Gastrocnemius medialis (tissue), 4 donors: ENCODE measurements around the gene CXXC5. TPM values are rescaled to one million over a fixed set of nuclear protein-coding genes. Genes with fewer than 3 reads are reported as not detected.
"Not testable (repeated sequence)": the region's sequence is repeated elsewhere in the genome, so short reads cannot be mapped to it uniquely, and the experiment has no call there.

Experiments
- ATAC-seq, 2 donors: fragments of 150-250 bp; one replicate each; pipeline ENCODE4 v1.9.1; 2016
- DNase-seq, 2 donors: peaks; one replicate each; pipeline ENCODE4 v3.0.0-alpha.2; 2019
- H3K27ac ChIP-seq, 4 donors: fragments of 200-600 bp; sonication (generic); 1 replicate in 1 of 4; 2 replicates in 3 of 4; pipeline ENCODE4 v1.5.1; 2016 to 2018; ENCODE audit warnings: mild to moderate bottlenecking in 2 of 4, moderate library complexity in 1 of 4
- H3K27me3 ChIP-seq, 3 donors: fragments of 200-600 bp; sonication (generic) in 2 of 3; 1 replicate in 1 of 3; 2 replicates in 2 of 3; pipeline versions ENCODE4 v1.5.1 to v1.6.0; 2016 to 2019; ENCODE audit warnings: mild to moderate bottlenecking in 1 of 3, moderate library complexity in 1 of 3
- H3K36me3 ChIP-seq, 2 donors: fragments of 200-600 bp; sonication (generic) in 1 of 2; one replicate each; pipeline ENCODE4 v1.5.1; 2017 to 2018
- H3K4me1 ChIP-seq, 2 donors: fragments of 200-600 bp; sonication (generic) in 1 of 2; one replicate each; pipeline ENCODE4 v1.5.1; 2016 to 2017; ENCODE audit warnings: mild to moderate bottlenecking in 2 of 2
- H3K4me3 ChIP-seq, 4 donors: fragments of 200-600 bp; sonication (generic) in 3 of 4; 1 replicate in 1 of 4; 2 replicates in 3 of 4; pipeline ENCODE4 v1.5.1; 2016 to 2019; ENCODE audit warnings: mild to moderate bottlenecking in 2 of 4
- H3K9me3 ChIP-seq, 3 donors: fragments of 200-600 bp; sonication (generic) in 2 of 3; 1 replicate in 1 of 3; 2 replicates in 2 of 3; pipeline ENCODE4 v1.5.1; 2016 to 2019
- CTCF ChIP-seq, 5 experiments: fragments of 450-650 bp in 3 of 5; fragments of 200-600 bp in 2 of 5; sonication (generic) in 2 of 5; IDR thresholded peaks in 4 of 5; conservative IDR thresholded peaks in 1 of 5; 1 replicate in 4 of 5; 2 replicates in 1 of 5; pipeline ENCODE4 v1.5.1; 2016 to 2019; ENCODE audit warnings: antibody characterized with exemption in 5 of 5, mild to moderate bottlenecking in 3 of 5, moderate library complexity in 3 of 5
- POLR2A ChIP-seq, 2 donors: fragments of 450-650 bp; IDR thresholded peaks; one replicate each; pipeline ENCODE4 v1.6.1; 2017; ENCODE audit warnings: antibody characterized with exemption in 2 of 2, mild to moderate bottlenecking in 2 of 2, moderate library complexity in 2 of 2
- in situ Hi-C, 4 donors: fragments of 200-750 bp; cut with MboI; loops; one replicate each; pipeline versions ENCODE4 v1.15.0 to v1.8.0; 2017; ENCODE audit warnings: low sequenced_read_pairs in 4 of 4
- intact Hi-C: fragments of 100-400 bp; cut with DNase I; formaldehyde crosslinking; loops from one replicate; pipeline ENCODE4 v1.15.1; 2023; ENCODE audit warnings: low total_unique reads
- total RNA-seq, 4 donors: library from RNA; depleted of rRNA; stranded (reverse); fragments of >200 nt; gene quantifications; one replicate each; pipeline versions ENCODE4 v1.1.0 to v1.2.3, GENCODE V29; 2016

CXXC5 gene
- total RNA-seq, 4 donors from 2014 or later = 38.5 to 83.8 (median 60.9) TPM

GRCh38 chr5:139712412-139712811, 64.3 kb downstream of the CXXC5 start:
- intact Hi-C loops (no loop called here), in situ Hi-C loops (no loop called here)
- Histone ChIP-seq H3K27ac (no peak overlapping the region), H3K27me3 (peaks cover 0 to 17% (median 4%) of the 10 kb centered on the region in 3 donors), H3K4me1 (peaks cover 8 to 25% of the 10 kb centered on the region in 2 donors), H3K4me3 (no peak overlapping the region), H3K36me3 (no peaks in the 10 kb centered on the region), H3K9me3 (no peaks in the 10 kb centered on the region)
- TF ChIP-seq CTCF (IDR thresholded peaks at IDR 0.05 in 4 of 5, conservative IDR thresholded peaks at IDR 0.05 in 1 of 5) (no peak), POLR2A (IDR thresholded peaks at IDR 0.05) (no peak)
- DNase-seq (no peak), ATAC-seq (no peak)

GRCh38 chr5:139713898-139714297, 65.7 kb downstream of the CXXC5 start:
- peaks cover 0 to 13% (median 4%) of the 10 kb centered on the region in 3 donors for H3K27me3 ChIP-seq
- H3K9me3 ChIP-seq, DNase-seq, H3K36me3 ChIP-seq, intact Hi-C loops, H3K27ac ChIP-seq, ATAC-seq, H3K4me3 ChIP-seq, in situ Hi-C loops: not testable (repeated sequence)
- H3K4me1 ChIP-seq = peaks cover 8 to 21% of the 10 kb centered on the region in 2 donors

GRCh38 chr5:139717221-139717620, 69.1 kb downstream of the CXXC5 start:
- in situ Hi-C loops (no loop called here), intact Hi-C loops (no loop called here)
- H3K27ac ChIP-seq = no peak overlapping the region
- H3K9me3 ChIP-seq = no peaks in the 10 kb centered on the region
- no peaks in the 10 kb centered on the region for H3K27me3 ChIP-seq
- DNase-seq = no peak
- H3K4me1 ChIP-seq = no peaks in the 10 kb centered on the region
- H3K36me3 ChIP-seq = no peaks in the 10 kb centered on the region
- no peak overlapping the region for H3K4me3 ChIP-seq
- TF ChIP-seq CTCF (IDR thresholded peaks at IDR 0.05 in 4 of 5, conservative IDR thresholded peaks at IDR 0.05 in 1 of 5) (no peak), POLR2A (IDR thresholded peaks at IDR 0.05) (no peak)
- ATAC-seq = no peak

- H3K27me3 ChIP-seq, H3K4me3 ChIP-seq, H3K27ac ChIP-seq, ATAC-seq, H3K36me3 ChIP-seq, intact Hi-C loops, in situ Hi-C loops, H3K4me1 ChIP-seq, H3K9me3 ChIP-seq, DNase-seq: not testable (repeated sequence)
Observed at GRCh38 chr5:139718403-139718802, 70.3 kb downstream of the CXXC5 start.

- not testable (repeated sequence) for ATAC-seq
Observed at GRCh38 chr5:139719970-139720369, 71.8 kb downstream of the CXXC5 start.

GRCh38 chr5:139723986-139724587, 75.9 kb downstream of the CXXC5 start:
- no peak for TF ChIP-seq POLR2A (IDR thresholded peaks at IDR 0.05)
- no peak for TF ChIP-seq CTCF (IDR thresholded peaks at IDR 0.05 in 4 of 5, conservative IDR thresholded peaks at IDR 0.05 in 1 of 5)
- in situ Hi-C loops (no loop called here), intact Hi-C loops (no loop called here)
- DNase-seq (no peak), ATAC-seq (no peak)
- Histone ChIP-seq H3K9me3 (no peaks in the 10 kb centered on the region), H3K36me3 (no peaks in the 10 kb centered on the region), H3K27me3 (no peaks in the 10 kb centered on the region), H3K4me1 (no peaks in the 10 kb centered on the region), H3K27ac (no peak overlapping the region), H3K4me3 (no peak overlapping the region)

More at GRCh38 chr5:139719970-139720369, 71.8 kb downstream of the CXXC5 start:
- in situ Hi-C loops, H3K36me3 ChIP-seq, H3K4me3 ChIP-seq, H3K27ac ChIP-seq, H3K4me1 ChIP-seq, intact Hi-C loops, H3K27me3 ChIP-seq, H3K9me3 ChIP-seq, DNase-seq: not testable (repeated sequence)
